H1 (cell line): Measurements from ENCODE around the gene TARBP2.
A peak's percentile ranks its signal among the peaks of the same experiment; 100 is the strongest.

Source experiments
- ATF3 ChIP-seq: IDR thresholded peaks from 2 replicates; pipeline ENCODE4 v1.6.1; 2011; ENCODE audit warnings: low read depth, mild to moderate bottlenecking, low read length; ENCODE audit not compliant: insufficient read depth
- EZH2 ChIP-seq: fragments of 200-600 bp; sonication (generic); IDR thresholded peaks from 2 replicates; pipeline ENCODE4 v1.7.1; 2012; ENCODE audit warnings: low read depth, mild to moderate bottlenecking, moderate library complexity, low read length, inconsistent platforms; ENCODE audit not compliant: severe bottlenecking
- POLR2A ChIP-seq, 2 experiments: IDR thresholded peaks; 1 replicate in 1 of 2; 2 replicates in 1 of 2; pipeline ENCODE4 v1.6.1; 2011; ENCODE audit warnings: low read depth in 2 of 2, low read length in 2 of 2, mild to moderate bottlenecking in 2 of 2; ENCODE audit errors: control extremely low read depth in 1 of 2
- SP1 ChIP-seq: IDR thresholded peaks from 2 replicates; pipeline ENCODE4 v1.6.1; 2011; ENCODE audit warnings: low read depth, low read length
- TBP ChIP-seq: IDR thresholded peaks from 2 replicates; pipeline ENCODE4 v1.6.1; 2011; ENCODE audit warnings: low read depth, low read length, improper control_type of control experiment
- TEAD4 ChIP-seq: IDR thresholded peaks from 2 replicates; pipeline ENCODE4 v1.6.1; 2012; ENCODE audit warnings: low read depth, low read length, inconsistent platforms, mixed read lengths
- TF ChIP-seq, protein P1 (sequence below), 3 experiments: IDR thresholded peaks; 1 replicate in 2 of 3; 2 replicates in 1 of 3; pipeline versions ENCODE4 v1.5.1 to v1.6.1; 2011; ENCODE audit warnings: low read length in 3 of 3, mild to moderate bottlenecking in 3 of 3, inconsistent platforms in 2 of 3, low read depth in 1 of 3, moderate library complexity in 1 of 3; ENCODE audit not compliant: insufficient read depth in 1 of 3; ENCODE audit errors: control extremely low read depth in 1 of 3

DNA sequence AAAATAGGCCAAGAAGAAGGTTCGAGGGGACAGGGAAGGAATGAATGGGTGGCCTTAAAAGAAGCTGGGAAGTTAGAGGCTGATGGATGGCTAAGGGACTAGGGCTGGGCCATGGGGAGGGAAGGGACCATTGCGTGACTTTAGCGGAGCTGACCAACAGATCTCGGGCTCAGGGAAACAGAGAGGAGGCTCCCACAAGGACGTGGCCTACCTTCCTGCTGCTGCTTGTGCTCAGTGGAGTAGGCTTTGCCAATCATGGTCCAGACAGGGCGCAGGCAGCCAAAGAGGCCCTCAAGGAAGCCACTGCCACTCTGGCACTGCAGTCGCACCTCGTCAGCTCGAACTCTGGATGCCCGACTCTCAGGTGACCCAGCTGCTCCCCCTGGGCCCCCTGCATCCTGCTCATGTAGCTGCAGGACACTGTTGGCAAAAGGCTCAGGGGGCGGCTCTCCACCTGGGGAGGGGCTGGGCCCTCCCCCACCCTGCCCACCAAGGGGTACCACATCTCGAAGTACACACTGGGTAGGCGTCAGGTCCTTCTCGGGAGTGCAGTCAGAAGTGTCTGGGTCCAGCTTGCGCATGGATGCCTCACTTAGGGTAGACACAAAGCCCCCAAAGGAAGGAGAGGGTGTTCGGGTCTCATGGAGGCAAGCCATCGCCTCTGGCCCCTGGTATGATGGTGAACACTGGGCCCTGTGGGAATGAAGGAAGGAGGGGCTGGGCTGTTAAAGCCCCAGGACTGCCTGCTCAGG, 14.2 kb upstream of the TARBP2 start:
- TF ChIP-seq, protein P1, sequence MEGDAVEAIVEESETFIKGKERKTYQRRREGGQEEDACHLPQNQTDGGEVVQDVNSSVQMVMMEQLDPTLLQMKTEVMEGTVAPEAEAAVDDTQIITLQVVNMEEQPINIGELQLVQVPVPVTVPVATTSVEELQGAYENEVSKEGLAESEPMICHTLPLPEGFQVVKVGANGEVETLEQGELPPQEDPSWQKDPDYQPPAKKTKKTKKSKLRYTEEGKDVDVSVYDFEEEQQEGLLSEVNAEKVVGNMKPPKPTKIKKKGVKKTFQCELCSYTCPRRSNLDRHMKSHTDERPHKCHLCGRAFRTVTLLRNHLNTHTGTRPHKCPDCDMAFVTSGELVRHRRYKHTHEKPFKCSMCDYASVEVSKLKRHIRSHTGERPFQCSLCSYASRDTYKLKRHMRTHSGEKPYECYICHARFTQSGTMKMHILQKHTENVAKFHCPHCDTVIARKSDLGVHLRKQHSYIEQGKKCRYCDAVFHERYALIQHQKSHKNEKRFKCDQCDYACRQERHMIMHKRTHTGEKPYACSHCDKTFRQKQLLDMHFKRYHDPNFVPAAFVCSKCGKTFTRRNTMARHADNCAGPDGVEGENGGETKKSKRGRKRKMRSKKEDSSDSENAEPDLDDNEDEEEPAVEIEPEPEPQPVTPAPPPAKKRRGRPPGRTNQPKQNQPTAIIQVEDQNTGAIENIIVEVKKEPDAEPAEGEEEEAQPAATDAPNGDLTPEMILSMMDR (IDR thresholded peaks at IDR 0.05; ENCODE audit: control extremely low read depth in 1 of 3, insufficient read depth in 1 of 3, low read depth in 1 of 3, low read length in 3 of 3), result no peak
- no peak for TF ChIP-seq TBP
- TF ChIP-seq EZH2, result no peak
- TF ChIP-seq TEAD4, result no peak
- TF ChIP-seq SP1, result no peak
- no peak for TF ChIP-seq ATF3
- peak in 1 of 2 experiments; percentile 32; a peak in 1 of 3 replicates for TF ChIP-seq POLR2A (IDR thresholded peaks at IDR 0.05; ENCODE audit: control extremely low read depth in 1 of 2, low read depth in 2 of 2, low read length in 2 of 2)
